Stimulated activated CD4-positive, alpha-beta T cell treated with anti-CD3 and anti-CD28 coated beads, Interleukin-2, amount 100 ng/mL, for 4 hours (primary cell): Measurements from ENCODE around the gene RNF34.

Experiments used
- DNase-seq: peaks from one replicate; pipeline ENCODE4 v3.0.0-alpha.2; 2020; ENCODE audit warnings: low read depth

The RNF34 gene

DNA sequence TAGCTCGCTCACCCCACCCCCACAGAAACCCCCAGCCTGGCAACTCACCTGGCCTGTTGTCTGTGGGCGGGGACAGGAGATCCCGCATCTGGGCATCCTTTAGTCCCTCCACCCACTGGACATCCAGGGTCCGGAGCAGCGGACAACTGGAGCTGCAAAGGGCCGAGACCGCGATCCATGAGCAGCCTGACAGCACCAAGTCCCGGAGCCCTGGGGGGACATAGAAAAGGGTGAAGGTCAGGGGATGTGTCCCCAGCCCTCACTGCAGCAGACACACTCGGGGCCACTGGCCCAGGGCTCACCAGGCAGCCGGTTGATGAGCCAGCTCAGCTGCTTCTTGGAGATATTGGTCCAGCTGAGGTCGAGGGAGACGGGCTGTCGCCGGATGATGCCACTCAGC lies 40.9 kb downstream of the RNF34 start:
- DNase-seq, result no peak

- DNase-seq, result no peak
These were observed 41.6 kb downstream of the RNF34 start for GRCh38 chr12:121441555-121441954.

DNA sequence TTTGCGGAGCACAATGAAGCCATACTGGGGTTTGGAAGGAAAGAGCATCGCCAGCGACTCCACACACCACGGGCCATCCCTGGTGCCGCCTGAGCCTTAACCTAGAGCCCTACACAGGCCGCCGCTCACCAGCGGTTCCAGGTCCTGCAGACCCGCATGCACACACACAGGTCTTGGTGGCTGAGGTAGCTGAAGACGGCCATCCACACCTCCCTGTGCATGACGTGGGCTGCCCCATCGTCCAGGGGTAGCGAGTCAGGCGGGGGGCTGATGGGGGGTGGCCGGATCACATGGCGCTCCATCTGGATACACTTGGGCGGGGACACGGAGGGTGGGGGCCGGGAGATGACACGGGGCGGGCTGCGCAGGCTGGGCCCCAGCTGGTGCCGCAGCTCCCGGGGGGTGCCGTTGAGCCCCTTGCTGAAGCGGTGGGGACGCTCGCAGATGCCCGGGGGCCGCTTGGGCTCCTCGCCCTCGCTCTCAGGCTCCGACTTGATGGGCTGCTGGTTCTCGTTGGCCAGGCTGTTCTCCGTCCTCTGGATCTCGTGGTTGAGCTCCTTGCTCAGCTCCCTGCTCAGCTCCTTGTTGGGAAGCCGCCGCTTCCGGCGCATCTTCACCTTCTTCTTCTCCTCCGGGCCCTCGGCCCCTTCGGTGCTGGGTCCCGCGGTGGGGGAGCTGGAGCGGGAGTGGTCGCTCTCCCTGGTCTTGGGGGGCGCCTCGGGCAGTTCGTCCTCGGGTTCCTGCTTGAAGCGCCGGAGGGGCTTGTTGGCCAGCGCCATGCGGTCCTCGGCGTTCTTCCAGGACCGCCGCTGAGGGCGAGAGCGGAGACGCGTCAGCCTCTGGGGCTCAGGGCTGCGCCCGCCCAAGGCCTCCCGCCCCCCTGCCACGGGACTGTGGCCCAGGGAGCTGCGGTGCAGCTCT lies 42.4 kb downstream of the RNF34 start:
- no peak for DNase-seq

GRCh38 chr12:121443193-121443870 lies 43.4 kb downstream of the RNF34 start:
- DNase-seq, result peak; percentile 57

- DNase-seq, result no peak
These were observed 44.3 kb downstream of the RNF34 start for GRCh38 chr12:121443911-121444841.

GRCh38 chr12:121444842-121445202 lies 44.9 kb downstream of the RNF34 start:
- no peak for DNase-seq

GRCh38 chr12:121446750-121447149 lies 46.8 kb downstream of the RNF34 start:
- no peak for DNase-seq

DNA sequence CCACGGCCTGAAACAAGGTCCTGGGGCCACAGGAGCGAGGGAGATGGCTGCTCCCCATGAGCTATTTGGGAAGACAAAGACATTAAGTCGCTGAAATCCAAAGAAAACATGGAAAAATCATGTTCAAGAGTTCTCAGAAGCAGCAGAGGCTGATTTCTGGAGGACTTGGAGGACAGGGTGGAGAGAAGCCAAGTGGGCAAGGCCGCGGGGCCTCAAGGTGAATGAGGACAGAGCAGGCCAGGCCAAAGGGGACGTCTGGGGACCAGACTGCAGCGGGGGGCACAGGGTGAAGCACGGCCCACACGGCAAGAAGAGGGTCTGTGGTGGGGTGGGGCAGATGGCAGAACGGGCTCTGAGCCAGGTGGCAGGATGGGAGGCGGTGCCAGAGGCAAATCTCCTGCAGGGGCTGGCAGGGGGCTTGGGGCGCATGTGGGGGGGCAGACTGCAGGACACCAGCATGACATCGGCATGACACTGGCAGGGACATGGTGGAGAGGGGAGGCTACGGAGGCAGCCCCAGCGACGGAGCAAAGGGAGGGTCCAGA lies 48.9 kb downstream of the RNF34 start:
- no peak for DNase-seq

DNA sequence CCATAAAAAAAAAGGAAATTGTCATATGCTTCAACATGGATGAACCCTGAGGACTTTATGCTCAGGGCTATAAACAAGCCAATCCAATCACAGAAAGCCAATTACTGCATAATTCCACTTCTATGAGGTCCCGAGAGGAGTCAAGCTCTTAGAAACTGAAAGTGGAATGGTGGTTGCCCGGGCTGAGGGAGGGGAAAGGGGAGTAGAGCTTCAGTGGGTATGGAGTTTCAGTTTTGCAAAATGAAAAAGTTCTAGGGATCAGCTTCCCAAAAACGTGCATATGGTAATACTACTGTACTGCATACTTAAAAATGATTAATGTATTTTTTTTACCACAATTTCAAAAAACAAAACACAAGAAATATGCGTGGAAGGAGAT lies 52.0 kb downstream of the RNF34 start:
- no peak for DNase-seq

GRCh38 chr12:121452340-121452984 lies 52.5 kb downstream of the RNF34 start:
- no peak for DNase-seq

GRCh38 chr12:121452985-121453360 lies 53.1 kb downstream of the RNF34 start:
- no peak for DNase-seq

GRCh38 chr12:121453629-121454028 lies 53.7 kb downstream of the RNF34 start:
- DNase-seq, result no peak

DNA sequence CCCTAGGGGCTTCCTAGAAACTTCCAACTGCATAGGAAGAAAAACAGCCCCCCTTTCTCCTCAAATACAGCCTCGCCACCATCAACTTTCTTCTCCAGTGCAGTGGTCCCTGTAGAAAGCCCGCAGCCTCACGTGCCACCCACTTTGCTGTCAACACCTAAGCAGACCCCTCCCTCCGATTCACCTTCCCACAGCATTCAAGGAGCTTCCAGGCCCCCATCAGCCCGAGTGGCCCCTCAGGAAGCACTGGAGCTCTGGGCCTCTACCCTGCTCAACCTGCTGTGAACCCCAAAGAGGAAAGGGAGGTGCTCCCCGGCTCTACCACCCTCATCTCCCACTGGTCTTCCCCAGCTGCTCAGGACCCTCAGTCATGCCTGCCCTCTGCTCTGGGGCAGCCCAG lies 55.0 kb downstream of the RNF34 start:
- no peak for DNase-seq

DNA sequence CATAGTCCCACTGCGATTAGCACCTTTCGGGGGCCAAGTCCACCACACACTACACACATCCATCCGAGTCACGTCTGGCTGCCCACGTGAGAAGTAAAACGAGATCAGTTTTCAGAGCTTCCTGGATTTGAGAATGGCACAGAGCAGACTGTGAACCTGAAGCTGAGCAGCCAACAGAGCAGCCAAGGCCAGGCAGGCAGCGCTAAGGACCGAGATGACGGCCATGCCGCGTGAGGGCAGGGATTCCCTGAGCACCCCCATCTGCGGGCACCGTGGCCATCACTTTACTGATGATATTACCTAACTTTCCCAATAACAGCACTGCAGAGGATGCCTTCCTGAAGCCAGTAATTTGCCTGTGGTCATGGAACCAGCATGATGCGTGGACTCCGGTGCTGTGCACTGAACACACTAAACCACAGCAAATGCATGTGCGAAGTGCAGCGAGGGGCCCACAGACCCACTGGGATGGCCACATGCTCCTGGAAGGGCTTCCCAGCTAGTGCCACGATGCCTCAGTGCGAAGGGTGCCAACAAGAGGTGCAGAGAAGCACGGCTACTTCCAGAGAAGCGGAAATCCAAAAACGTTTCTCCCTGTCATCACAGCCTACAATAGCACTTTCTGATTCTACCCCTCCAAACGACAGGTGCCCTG lies 56.0 kb downstream of the RNF34 start:
- DNase-seq, result no peak

DNA sequence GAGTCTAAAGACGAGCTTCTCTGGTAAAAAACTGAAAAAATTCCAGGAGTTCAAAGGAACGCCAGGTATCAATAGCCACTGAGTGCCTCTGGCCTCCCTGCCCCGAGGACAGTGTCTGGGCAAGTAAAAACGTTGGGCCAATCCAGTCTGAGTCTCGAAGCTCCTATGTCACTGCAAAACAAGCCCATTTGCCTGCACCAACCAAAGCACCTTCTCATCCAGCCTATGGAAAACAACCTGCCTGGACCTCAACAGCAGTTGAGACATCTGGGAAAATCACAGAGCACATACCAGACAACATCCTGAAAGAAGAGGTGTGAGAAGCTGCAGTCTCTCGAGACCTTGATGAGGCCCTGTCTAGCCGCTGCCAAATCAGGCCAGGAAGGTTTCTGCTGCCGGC lies 56.6 kb downstream of the RNF34 start:
- no peak for DNase-seq

DNA sequence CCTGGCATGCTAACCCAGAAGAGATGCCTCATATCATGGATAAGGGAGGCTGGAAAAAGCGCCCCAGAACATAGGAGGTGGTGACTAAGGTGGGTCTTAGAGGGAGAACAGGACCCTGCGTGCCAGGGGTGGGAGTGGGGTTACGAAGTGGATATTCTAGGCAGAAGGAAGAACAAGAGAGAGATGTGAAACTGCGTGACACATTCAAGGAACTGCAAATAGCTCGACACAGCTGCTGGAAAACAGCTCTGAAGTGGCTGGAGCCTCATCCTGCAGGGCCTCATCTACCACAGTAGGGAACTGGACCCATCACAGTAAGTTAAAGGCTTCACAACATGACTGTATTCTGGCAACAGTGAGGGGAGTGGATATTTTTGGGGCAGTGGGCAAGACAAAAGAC lies 61.1 kb downstream of the RNF34 start:
- no peak for DNase-seq

- DNase-seq, result no peak
These were observed 64.4 kb downstream of the RNF34 start for GRCh38 chr12:121464331-121464730.

- DNase-seq, result peak; percentile 21
These were observed 66.2 kb downstream of the RNF34 start for GRCh38 chr12:121465921-121466793.

- DNase-seq, result peak; percentile 82
These were observed 67.1 kb downstream of the RNF34 start for GRCh38 chr12:121466794-121467637.
